HG03469 (cell line): Measurements from ENCODE around the gene VPS13D.

Experiments used
- ATAC-seq: cut with Tn5 transposase; IDR thresholded peaks from one replicate; pipeline ENCODE4 v1.9.1; 2021; ENCODE audit warnings: mild to moderate bottlenecking, moderate library complexity, moderate number of reproducible peaks; ENCODE audit not compliant: unreplicated experiment

The VPS13D gene

DNA sequence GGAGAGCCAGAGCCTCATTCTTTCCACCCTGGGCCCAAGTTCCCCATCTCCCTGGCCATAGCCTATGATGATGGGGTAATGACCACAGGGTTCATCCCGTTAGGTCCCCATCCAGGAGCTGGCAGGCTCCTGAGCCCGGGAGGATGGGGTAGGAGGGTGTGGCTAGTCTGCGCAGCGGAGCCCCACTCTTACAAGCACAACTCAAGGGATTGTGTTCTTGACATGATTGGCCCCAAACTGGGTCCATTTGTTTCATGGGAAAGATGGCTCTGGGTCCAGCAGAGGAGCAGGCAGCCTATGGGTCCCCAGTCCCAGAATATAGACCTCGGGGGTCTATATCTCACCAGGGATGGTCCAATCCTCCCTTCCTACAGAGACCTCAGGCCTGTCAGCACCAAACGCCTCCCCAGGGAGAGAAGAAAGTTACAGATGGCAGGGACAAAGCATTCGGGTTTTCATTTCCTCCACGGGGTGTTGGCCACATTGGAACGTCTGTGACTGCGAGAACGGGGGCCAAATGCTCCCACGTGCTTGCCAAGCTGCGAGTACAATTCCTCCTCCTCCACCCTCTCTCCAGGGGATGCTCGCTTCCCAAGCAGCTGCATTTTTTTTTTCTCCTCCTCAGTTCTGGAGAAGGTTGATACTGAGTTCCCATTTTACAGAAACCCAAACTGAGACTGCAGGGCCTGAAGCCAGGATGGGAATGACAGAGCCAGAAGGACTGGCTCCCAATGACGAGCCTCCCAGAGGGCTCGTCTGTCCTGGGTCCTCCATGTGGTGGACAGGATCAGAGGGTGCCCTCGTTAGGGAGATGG lies 317.1 kb downstream of the VPS13D start:
- ATAC-seq, result no peak

DNA sequence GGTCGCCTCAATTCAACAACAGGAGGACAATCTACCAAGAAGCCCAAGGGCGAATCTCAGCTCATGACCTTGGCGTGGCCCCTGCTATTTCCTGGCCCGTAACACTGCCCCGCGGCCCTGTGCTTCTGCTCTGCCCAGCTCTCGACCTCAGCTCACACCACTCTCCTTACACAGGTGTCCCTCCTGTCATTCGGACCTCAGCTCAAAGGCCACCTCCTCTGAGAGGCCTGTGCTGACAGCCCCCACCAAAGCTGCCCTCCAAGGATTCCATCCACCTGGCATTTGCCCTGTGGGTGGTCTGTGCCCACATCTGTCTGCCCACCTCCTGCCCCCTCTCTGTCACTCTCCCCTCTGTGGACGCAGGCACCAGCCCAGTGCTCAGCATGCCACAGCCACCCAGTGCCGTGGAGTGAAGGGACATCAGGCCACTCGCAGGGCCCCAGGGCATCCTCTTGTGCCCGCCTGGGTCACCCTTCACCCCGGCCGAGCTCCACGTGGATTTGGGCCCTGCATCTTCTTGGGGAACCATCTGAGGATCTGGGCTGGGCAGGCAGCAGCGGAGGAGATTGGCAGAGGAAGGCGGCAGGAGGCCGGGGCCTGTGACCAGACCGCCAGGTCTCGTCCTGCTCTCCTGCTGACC lies 317.9 kb downstream of the VPS13D start:
- ATAC-seq, result no peak

DNA sequence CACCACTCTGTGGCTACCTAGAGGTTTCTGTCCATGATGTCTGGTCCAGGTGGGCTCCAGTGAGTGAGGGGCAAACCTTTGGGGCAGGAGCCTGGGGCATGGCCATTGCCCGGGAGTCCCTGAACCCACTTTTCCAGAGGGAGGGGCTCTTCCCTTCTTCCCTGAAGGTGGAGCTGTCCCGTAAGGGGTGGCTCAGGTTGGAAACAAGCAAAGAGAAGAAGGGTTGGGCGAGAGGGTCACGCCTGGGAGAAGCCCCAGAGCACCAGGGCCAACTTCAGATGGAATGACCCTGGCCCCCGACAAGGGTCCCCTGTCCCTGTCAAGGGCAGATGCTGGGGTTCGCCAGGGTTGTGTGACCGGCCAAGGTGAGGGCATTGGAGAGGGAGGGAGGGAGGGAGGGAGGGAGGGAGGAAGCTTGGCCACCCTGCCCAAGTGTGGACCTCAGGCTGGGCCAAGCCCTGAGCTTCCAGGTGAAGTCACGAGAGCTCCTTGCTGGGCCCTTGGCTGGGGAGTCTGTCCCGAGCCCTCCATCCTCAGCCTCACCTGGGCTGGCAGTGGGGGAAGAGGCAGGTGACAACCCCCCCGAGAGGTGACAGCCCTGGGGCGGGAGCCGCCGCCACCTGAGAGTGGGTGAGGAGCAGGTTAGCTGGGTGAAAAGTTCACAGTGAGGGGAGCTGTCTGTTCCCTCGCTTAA lies 318.6 kb downstream of the VPS13D start:
- no peak for ATAC-seq

DNA sequence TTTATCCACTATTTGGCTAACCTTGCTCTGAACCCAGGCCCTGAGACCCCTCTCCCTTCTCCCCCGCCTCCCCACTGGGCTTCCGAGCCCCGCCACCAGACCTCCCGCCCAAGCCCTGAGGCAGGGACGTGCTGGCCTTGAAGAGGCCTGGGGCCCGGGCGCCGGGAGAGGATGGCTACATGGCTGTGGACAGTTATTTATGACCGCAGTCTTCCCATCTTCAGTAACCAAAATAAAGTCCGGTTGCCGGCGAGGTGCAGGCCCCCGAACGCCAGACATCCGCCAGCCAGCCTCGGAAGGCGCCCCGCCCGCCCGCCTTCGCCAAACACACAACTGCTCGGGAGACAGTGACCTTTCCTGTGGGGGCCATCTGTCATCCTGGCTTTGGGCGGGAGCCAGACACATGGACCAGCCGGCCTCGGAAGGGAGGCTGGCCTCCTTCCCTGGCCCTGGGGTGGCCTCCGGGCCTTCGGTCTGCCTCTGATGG lies 319.2 kb downstream of the VPS13D start:
- no peak for ATAC-seq

DNA sequence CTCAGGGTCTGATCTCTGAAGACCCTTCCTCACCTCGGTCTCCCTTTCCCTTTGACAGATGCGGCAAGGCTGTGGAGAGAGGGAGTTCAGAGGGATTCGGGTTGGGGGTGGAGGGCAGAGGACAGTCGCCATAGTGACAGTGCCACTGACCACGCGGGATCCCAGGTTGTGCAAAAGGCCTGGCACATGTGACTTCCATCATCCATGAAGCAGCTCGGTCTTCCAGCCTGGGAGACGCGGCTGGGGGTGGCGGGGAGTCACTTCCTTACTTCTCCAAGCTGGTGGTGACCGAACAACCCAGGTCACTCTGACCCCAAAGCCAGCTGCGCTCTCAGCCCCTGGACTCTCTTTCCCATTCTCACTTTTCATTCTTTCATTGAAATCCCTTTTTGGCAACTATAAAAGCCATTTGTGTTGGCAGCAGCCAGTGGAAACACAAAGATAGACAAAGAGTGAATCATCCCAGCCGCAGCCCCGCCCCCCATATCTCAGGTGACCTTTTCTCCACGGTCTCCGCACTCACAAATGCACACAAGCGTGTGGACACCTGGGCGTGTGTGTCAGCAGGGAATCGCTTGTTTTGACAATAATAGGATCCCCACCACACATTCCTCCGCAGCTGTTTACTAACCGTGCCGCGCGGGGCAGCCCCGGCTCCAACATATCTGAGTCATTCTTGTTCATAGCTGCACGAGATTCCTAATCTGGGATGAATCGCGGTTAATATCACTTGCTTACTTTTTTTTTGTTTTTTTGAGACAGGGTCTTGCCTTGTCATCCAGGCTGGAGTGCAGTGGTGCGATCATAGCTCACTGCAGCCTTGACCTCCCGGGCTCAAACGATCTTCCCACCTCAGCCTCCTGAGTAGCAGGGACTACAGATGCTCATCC lies 319.9 kb downstream of the VPS13D start:
- ATAC-seq, result no peak

DNA sequence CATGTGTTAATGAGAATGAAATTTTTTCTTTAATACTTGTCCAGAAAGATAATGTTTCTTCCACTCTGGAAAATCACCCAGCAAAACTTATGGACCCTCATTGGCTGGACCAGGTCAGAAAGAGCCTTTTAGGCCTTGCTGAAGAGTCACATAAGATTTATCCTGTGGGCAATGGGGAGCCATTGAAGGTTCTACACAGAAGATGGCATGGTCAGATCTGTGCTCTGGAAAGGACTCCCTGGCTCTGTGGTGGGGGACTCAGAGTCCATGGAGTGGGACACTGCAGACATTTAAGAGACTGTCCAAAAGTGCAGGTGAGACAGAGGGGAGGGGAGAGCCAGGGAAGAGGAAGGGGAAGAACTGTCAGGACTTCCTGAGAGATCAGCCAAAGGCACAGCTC lies 321.8 kb downstream of the VPS13D start:
- ATAC-seq, result no peak

DNA sequence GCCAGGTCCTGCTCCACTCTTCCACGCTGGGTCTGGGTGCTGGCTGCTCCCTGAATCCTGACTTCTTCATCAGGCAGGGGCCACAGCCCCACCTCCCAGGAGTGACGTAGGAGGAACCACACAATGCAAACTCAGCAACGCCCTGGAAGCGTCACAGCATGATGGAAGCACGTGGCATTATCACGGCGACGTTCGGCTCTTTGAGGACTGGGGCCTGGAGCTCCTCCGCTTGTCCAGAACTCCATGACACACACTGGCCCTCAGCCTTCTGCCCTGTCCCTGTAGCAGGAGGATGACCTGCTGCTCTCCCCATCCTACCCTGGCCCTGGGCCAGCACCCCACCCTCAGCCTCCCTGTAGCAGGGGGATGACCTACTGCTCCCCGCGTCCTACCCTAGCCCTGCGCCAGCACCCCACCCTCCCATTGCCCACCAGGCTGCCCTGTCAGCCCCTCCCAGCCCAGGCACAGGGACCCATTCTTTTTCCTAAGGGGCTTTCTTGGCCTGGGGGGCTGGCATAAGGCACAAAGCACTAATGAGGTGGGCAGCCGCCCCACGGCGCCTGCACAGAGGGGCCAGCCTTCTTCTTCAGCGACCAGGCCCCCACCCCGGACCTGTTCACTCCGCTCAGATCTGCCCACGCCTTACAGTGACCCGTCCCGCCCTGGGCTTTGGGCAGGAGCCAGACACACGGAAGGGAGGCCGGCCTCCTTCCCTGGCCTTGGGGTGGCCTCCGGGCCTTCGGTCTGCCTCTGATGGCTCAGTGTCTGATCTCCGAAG lies 322.5 kb downstream of the VPS13D start:
- no peak for ATAC-seq

DNA sequence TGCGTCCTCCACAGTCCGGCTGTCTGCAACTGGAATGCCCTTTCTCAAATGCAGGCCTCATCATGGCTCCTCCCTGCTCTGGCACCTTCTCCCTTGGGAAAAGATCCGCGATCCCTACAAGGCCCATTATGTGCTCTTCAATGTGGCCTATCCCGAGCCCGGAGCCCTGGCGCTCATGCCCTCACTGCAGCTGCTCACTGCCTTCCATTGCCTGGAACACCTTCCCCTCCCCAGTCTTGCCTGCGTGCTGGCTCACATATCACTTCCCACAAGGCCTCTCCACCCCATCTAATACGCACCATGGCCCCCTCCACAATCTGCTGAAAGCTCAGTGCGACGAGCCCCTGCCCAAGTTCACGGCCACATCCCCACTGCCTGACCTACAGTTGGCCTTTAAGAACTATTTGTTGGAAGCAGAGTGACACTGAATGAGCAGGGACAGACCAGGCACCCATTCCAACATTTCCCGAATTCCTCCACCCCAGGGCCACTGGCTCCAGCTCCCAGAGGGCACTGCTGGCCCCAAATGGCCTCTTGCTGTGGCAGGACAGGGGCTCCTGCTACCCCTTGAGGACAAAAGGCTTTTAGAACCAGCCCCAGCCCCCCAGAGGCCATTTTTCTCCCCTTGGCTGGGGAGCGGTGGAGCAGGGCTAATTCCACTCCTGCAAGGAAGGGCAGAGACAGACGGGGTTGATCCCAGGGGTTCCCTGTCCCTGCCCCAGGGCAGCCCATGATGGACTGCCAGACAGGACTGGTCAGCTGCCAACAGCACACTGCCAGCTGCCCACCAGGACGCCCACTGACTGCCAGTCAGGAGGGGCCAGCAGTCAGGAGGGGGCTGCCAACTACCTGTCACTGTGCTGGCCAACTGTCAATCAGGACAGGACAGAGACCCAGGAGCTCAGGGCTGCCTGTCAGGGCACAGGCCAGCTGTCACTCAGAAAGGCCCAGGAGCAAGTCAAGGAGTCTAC lies 323.4 kb downstream of the VPS13D start:
- ATAC-seq, result no peak

DNA sequence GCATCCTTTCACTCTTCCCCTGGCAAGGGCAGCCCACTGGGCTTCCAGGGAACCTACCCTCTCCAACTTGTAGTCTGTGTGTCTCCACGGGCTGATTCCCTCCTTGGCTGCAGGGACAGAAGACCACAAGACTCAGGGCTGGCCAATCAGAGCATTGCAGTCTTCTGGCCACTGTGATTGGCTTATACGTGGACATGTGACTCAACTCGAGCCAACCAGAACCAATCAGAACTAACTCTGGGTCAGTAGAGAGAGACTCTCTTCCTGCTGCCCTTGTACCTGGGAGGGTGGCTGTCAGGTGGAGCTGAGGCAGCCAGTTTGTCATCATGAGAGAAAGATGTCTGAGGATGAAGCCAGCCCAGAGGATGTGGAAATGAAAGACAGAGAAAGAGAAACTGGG lies 324.1 kb downstream of the VPS13D start:
- no peak for ATAC-seq

DNA sequence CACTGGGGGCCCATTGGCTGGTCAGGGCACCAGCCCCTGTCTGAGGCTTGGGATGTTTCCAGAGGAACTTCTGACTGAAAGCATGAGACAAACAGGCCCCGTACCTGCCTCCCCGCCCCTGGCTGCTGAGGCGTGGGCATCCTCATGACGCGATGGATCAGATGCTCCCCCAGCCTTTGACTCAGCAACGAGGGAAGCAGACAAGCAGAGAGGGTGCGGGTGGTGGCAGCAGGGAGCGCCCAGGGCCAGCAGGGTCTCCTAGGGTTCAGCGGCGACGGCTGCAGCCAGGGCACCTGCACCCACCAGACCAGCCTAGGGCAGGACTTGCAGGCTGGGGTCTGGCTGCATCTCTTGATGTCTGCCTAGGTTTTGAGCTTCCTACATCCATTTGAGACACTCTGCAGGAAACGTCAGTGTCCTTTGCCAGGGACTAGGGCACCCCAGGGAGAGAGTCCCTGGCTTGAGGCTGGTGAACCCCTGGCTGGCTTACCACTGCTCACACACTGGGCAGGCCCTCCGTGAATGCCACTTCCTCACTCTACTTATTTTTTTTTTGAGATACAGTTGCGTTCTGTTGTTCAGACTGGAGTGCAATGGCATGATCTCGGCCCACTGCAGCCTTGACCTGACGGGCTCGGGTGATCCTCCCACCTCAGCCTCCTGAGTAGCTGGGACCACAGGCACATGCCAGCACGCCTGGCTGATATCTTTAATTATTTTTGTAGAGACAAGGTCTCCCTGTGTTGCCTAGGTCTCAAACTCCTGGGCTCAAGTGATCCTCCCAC lies 324.9 kb downstream of the VPS13D start:
- no peak for ATAC-seq

DNA sequence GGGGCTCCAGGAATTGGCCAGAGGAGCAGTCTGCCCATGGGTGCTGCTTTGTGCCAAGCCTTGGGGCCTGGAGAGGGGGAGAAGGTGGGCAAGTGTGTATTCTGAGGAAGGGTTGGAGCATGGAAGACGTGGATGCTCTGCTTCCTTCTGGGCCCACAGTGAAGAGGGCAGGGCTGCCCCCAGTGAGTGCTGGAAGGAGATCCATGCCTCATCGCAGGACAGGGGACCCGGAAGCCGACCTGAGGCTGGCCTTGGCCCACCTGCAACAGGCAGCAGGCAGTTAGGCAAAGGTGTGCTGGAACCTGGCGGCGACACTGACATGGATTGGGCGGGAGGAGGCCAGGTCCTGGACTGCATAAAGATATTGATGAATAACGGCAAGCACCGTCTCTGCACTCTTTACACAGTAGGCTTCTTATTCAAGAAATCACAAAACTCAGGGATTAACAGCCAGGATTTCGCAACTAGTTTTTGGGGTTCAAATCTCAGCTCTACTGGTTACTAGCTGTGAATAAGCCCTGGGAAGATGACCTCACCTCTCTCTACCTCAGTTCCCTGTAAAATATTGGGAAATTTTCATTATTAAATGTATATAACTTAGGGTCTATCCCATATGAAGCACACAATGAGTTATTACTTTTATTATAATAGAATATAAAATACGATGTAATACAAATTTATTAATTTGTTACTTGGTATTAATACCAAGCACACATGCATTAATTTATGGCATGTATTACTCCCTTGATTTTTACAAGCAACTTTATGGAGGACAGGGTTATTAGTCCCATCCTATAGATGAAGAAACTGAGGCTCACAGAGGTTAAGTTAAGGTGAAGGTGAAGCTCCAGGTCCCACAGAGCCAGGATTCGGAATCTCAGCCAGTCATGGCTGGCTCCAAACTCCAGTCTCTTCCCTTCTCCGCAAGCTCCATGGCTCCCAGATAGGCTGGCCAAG lies 325.9 kb downstream of the VPS13D start:
- no peak for ATAC-seq

DNA sequence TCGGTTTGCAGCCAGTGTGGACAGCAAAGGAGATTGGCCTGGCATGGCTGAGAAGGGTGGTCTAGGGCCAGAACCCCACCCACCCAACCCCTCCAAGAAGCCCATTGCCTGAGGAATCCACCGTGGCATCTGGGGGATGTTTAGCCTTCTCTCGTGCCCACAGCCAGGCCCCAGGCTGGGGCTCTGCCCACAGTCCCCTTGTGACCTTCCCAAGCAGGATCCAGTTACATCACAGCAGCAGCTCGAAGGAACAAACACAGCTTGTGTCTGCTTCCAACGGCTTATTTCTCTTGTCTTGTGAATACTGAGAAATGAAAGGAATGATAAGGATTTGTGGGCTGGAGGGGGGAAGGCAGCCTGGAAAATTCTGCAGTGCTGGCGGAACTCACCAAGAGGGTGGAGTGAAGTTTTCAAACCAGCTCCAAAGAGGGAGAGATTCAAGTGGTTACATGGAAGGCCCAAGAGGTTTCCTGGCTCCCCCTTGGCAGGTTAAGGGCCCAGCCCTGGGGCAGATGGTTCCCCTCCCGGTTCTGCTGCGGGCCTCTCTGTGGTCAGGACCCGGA lies 326.6 kb downstream of the VPS13D start:
- no peak for ATAC-seq

DNA sequence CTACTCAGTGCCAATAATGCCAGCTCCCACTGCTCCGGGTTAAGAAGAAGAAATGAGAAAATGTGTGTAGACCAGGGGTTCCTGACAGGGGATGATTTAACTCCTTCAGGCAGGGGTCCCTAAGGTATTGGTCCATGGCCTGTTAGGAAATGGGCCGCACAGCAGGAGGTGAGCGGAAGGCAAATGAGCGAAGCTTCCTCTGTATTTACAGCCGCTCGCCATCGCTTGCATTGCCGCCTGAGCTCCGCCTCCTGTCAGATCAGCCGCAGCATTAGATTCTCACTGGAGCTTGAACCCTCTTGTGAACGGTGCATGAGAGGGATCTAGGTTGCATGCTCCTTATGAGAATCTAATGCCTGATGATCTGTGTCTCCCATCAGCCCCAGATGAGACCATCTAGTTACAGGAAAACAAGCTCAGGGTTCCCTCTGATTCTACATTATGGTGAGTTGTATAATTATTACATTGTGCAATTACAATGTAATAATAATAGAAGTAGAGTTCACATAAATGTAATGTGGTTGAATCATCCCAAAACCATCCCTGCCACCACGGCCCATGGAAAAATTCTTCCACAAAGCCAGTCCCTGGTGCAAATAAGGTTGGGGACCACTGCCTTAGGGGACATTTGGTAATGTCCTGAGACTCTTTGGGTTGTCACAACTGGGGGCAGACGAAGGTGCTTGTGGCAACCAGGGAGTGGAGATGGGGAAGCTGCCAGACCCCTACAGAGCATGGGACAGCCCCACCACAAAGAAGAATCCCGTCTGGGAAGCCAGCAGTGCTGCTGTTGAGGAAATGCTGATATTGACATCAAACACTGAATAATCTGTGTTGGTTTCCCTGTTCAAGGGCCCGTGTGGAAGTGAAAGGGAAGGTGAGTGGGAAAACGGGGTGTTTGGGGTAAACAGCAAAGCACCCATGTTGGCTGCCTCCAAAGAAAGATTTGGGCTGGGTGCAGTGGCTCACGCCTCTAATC lies 327.4 kb downstream of the VPS13D start:
- no peak for ATAC-seq

DNA sequence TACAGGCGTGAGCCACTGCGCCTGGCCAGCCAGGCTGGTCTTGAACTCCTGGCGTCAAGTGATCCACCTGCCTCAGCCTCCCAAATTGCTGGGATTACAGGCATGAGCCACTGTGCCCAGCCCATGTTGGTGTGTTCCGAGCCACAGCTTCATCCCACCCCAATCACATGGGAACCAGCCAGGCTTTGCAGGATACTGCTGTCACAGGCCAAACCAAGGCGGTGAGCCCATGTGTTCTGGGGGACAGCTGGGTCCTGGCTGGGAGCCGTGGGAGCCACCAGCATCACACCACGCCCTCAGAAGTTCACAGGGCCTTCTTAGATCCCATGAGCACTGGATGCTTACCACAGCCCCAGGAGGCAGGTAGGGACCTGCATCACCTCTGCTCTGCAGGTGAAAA lies 331.3 kb downstream of the VPS13D start:
- no peak for ATAC-seq
